ENCODE results near the gene RAI14.
"Not testable (repeated sequence)": the region's sequence is repeated elsewhere in the genome, so short reads cannot be mapped to it uniquely, and the experiment has no call there.

RAI14 gene

GRCh38 chr5:34701442-34701841 lies 45.3 kb downstream of the RAI14 start:
- not testable (repeated sequence) for DNase-seq

- no peak for DNase-seq
These were observed 47.9 kb downstream of the RAI14 start for GRCh38 chr5:34703767-34704713.

GRCh38 chr5:34706084-34706483 lies 50.0 kb downstream of the RAI14 start:
- DNase-seq = no peak

GRCh38 chr5:34707451-34708107 lies 51.5 kb downstream of the RAI14 start:
- DNase-seq = no peak

GRCh38 chr5:34708777-34709176 lies 52.6 kb downstream of the RAI14 start:
- no peak for DNase-seq

GRCh38 chr5:34709861-34710673 lies 53.9 kb downstream of the RAI14 start:
- DNase-seq = no peak

- DNase-seq = no peak
These were observed 56.4 kb downstream of the RAI14 start for GRCh38 chr5:34712565-34712964.

- no peak for DNase-seq
These were observed 59.6 kb downstream of the RAI14 start for GRCh38 chr5:34715711-34716110.

GRCh38 chr5:34716986-34717385 lies 60.9 kb downstream of the RAI14 start:
- no peak for DNase-seq

GRCh38 chr5:34717426-34718327 lies 61.5 kb downstream of the RAI14 start:
- DNase-seq = no peak

- DNase-seq = no peak
These were observed 62.4 kb downstream of the RAI14 start for GRCh38 chr5:34718516-34718915.

GRCh38 chr5:34719029-34719428 lies 62.9 kb downstream of the RAI14 start:
- DNase-seq = no peak

- DNase-seq = no peak
These were observed 65.2 kb downstream of the RAI14 start for GRCh38 chr5:34721327-34721726.

- no peak for DNase-seq
These were observed 66.1 kb downstream of the RAI14 start for GRCh38 chr5:34722183-34722582.

GRCh38 chr5:34724741-34725140 lies 68.6 kb downstream of the RAI14 start:
- no peak for DNase-seq

- not testable (repeated sequence) for DNase-seq
These were observed 71.1 kb downstream of the RAI14 start for GRCh38 chr5:34727166-34727749.

GRCh38 chr5:34728236-34728635 lies 72.1 kb downstream of the RAI14 start:
- no peak for DNase-seq

- no peak for DNase-seq
These were observed 75.5 kb downstream of the RAI14 start for GRCh38 chr5:34731435-34732232.

- DNase-seq = no peak
These were observed 78.2 kb downstream of the RAI14 start for GRCh38 chr5:34734326-34734725.

- DNase-seq = no peak
These were observed 79.6 kb downstream of the RAI14 start for GRCh38 chr5:34735491-34736426.
